Fibroblast of peridontal ligament (primary cell): Measurements from ENCODE around the gene ARHGEF28.

Source experiments
- DNase-seq: peaks from one replicate; pipeline ENCODE4 v3.0.0-alpha.2; 2010; ENCODE audit errors: extremely low read depth

Gene ARHGEF28

GRCh38 chr5:73928476-73929070 lies 302.6 kb downstream of the ARHGEF28 start:
- no peak for DNase-seq

DNA sequence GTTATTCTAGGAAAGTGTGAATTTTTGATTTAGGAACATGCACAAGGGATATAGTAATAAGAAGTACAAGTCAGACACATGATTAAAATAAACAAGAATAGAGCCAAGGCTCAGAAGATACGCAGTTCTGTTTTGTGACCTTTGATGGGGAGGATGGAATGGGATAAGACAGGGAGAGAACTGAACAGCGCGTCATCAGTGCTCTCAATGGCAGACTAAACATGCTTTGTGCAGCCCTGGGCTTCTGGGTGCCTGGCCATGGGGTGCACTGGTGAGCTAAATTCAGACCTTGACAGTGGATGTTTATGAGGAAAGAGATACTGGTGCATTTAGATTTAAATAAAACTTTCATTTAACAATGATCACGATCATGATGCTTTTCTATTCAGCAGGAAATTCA lies 309.7 kb downstream of the ARHGEF28 start:
- DNase-seq, result no peak

- DNase-seq, result peak; percentile 96
Observed at GRCh38 chr5:73938280-73938937, 312.4 kb downstream of the ARHGEF28 start.

DNA sequence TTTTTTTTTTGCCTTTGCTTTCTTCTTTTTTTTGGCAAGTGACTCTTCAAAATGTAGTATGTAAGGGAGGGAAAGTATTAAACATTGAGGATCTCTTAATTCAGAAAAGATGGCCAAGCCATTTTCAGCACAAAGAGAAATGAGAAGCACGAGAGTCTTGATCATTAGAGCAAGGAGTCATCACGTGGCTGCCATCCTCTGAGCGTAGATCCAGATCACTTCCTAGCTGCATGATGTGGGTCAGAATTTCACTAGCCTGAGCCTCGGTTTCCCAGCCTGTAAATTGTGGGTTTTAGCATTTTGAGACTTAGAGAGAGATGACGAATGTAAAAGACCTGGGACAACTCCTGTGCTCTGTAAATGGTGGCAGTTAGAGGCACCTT lies 312.9 kb downstream of the ARHGEF28 start:
- no peak for DNase-seq

GRCh38 chr5:73939557-73939956 lies 313.6 kb downstream of the ARHGEF28 start:
- DNase-seq, result no peak

- peak; percentile 25 for DNase-seq
Observed at GRCh38 chr5:73940026-73940425, 314.0 kb downstream of the ARHGEF28 start.

GRCh38 chr5:73940801-73941200 lies 314.8 kb downstream of the ARHGEF28 start:
- DNase-seq, result no peak

- no peak for DNase-seq
Observed at GRCh38 chr5:73942783-73943182, 316.8 kb downstream of the ARHGEF28 start.

GRCh38 chr5:73943397-73943796 lies 317.4 kb downstream of the ARHGEF28 start:
- no peak for DNase-seq

DNA sequence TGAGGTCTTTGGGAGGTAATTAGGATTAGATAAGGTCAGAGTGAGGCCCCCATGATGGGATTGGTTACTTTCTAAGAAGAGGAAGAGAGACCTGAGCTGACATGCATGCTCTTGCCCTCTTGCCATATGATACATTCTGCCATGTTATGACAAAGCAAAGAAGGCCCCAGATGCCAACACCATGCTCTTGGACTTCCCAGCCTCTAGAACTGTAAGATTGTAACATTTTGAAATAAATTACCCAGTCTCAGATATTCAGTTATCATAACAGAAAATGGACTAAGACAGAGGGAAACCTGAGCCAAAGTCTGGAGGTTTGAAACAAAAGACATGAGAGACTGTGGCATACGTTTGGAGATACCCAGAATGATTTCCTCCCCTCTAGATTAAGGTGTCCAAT lies 318.6 kb downstream of the ARHGEF28 start:
- DNase-seq, result no peak

DNA sequence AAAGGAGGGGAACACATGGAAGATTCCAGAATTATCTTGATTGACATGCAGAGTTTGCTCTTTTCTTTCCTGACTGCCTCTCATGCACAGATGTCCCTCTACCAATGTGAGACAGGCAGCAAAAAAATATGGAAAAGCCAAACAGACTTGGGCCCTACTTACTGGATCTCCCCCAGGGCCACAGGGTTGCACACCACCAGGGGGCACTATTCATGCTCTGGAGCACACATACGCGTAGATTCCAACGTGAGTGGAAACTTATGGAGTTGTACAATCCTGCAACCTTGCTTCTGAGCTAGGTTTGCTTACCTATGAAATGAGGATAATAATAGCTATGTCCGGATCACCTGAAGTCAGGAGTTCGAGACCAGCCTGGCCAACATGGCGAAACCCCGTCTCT lies 319.5 kb downstream of the ARHGEF28 start:
- DNase-seq, result no peak

DNA sequence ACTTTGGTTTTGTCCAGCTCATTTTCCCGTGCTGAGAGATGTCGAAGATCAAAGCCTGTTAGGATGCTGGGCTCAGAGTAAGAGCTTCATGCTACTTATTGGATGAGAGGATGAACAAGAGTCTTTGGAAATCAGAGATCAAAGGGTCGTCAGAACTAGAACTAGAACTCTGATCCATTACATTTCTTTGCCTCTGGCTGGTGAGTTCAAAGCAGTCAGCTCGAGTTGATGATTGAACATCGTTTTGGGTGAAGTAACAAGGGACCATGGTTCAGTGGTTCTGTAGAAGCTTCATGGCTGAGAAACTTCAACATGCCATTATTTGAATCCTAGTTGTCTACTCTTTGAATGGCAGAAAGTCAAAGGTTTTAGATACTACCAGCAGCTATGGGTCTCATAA lies 320.3 kb downstream of the ARHGEF28 start:
- no peak for DNase-seq

GRCh38 chr5:73946919-73947602 lies 321.1 kb downstream of the ARHGEF28 start:
- DNase-seq, result no peak

- DNase-seq, result no peak
Observed at GRCh38 chr5:73947906-73948640, 322.1 kb downstream of the ARHGEF28 start.

GRCh38 chr5:73948720-73949119 lies 322.7 kb downstream of the ARHGEF28 start:
- DNase-seq, result peak; percentile 34

DNA sequence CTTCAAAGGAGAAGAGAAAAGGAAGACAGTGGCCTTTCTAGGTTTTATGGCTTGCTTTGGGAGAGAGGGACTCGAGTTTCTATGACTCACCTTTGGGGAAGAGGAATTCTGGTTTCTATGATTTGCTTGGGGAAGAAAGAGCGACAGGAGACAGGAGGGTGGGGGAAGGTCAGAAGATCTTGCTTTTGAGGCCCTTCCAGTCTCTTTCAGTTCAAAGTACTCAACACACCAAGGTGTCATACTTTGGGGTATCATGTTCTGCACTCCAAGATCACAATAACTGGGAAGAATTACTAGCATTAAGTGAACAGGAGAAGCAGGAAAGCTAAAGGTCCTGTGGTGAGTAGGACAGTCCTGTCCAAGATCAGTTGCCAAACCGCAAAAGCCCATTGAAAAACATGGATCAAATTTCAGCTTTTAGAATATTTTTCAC lies 324.5 kb downstream of the ARHGEF28 start:
- DNase-seq, result peak; percentile 21

- no peak for DNase-seq
Observed at GRCh38 chr5:73950912-73951430, 325.0 kb downstream of the ARHGEF28 start.

GRCh38 chr5:73952872-73953271 lies 326.9 kb downstream of the ARHGEF28 start:
- no peak for DNase-seq

DNA sequence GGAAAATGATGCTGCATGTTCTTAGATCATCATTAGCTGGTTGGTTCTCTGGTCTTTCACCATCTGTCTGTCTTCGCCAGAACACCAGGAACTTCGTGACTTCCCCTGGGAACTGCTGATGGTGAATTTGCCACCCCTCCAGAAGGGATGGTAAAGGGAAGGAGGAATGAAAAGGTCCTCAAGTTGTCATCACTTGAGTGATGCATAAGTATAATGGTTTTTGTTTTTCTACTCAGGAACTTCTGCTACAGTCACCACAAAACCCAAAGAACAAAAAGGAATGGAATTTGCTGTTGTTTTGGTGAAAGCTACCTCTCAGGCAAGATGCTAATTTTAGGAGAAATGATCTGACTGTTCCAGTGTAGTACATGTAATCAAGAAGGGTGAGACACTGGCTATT lies 328.4 kb downstream of the ARHGEF28 start:
- DNase-seq, result no peak

GRCh38 chr5:73955271-73955846 lies 329.4 kb downstream of the ARHGEF28 start:
- no peak for DNase-seq

DNA sequence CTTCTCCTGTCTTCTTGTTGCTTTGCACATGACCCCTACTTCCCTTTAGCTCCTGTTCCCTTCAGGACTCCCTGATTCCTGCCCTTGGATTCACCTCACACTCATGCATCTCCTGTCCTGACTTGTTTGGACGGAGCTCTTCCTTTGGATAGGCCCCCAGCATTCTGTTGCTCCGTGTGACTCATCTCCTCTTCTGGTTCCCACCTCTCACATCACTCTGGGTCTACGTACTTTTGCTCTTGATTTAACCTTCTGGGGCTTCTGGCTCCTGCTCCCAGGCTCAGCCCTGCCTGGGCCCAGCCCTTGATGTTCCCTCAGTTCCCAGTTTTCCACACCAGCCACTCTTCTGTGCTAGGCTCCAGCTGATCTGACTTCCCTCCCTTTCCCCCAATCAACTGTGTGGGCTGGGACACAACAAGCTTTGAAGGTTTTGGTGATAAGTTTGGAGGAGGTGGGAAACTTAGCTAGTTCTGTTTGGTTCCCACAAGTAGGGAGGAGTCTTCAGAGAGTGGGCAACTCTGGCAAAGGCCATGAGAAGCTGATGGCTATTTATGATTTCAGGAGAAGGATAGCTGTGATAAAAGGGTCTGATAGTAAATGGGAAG lies 331.5 kb downstream of the ARHGEF28 start:
- no peak for DNase-seq
